Keratinocyte (primary cell): ENCODE data around the gene C1QTNF7. TPM values are rescaled to one million over a fixed set of nuclear protein-coding genes. Genes with fewer than 3 reads are reported as not detected.

ENCODE experiments used
- DNase-seq: peaks from one replicate; pipeline ENCODE4 v3.0.0-alpha.2; 2011; ENCODE audit warnings: low read depth, missing footprints, low spot score
- FAIRE-seq: peaks from 2 replicates; lab custom pipeline; 2011; peaks lifted over from hg19 to GRCh38; lab: Jason Lieb, UNC
- H2AFZ ChIP-seq: 2 replicates; pipeline ENCODE4 v1.6.0; 2012; ENCODE audit warnings: low read length, control low read depth, inconsistent platforms; ENCODE audit not compliant: control insufficient read depth
- H3K27ac ChIP-seq: 2 replicates; pipeline ENCODE4 v1.5.1; 2011; ENCODE audit warnings: low read length; ENCODE audit not compliant: control insufficient read depth, insufficient read depth
- H3K27me3 ChIP-seq: 3 replicates; pipeline ENCODE4 v1.6.0; 2011; ENCODE audit warnings: low read length; ENCODE audit not compliant: control insufficient read depth, insufficient read depth; ENCODE audit errors: extremely low read depth
- H3K36me3 ChIP-seq, 2 experiments: 2 replicates in 1 of 2; 3 replicates in 1 of 2; pipeline ENCODE4 v1.5.1; 2011; ENCODE audit warnings: low read length in 2 of 2, mild to moderate bottlenecking in 1 of 2; ENCODE audit not compliant: control insufficient read depth in 2 of 2, insufficient read depth in 2 of 2; ENCODE audit errors: extremely low read depth in 1 of 2
- H3K4me1 ChIP-seq: 3 replicates; pipeline ENCODE4 v1.5.1; 2011; ENCODE audit warnings: low read length; ENCODE audit not compliant: control insufficient read depth, insufficient read depth; ENCODE audit errors: extremely low read depth
- H3K4me2 ChIP-seq: 3 replicates; pipeline ENCODE4 v1.6.0; 2011; ENCODE audit warnings: low read depth, low read length; ENCODE audit not compliant: control insufficient read depth, insufficient read depth; ENCODE audit errors: extremely low read depth
- H3K4me3 ChIP-seq, 3 experiments: fragments of 200-600 bp in 1 of 3; sonication (generic) in 1 of 3; 2 replicates in 2 of 3; 3 replicates in 1 of 3; pipeline ENCODE4 v1.5.1; 2011 to 2016; ENCODE audit warnings: low read length in 3 of 3, mild to moderate bottlenecking in 3 of 3, control low read depth in 2 of 3, inconsistent platforms in 1 of 3, low read depth in 1 of 3, mixed read lengths in 1 of 3, mixed run types in 1 of 3, moderate library complexity in 1 of 3; ENCODE audit not compliant: control insufficient read depth in 2 of 3, insufficient read depth in 2 of 3; ENCODE audit errors: extremely low read depth in 1 of 3
- H3K79me2 ChIP-seq: 2 replicates; pipeline ENCODE4 v1.6.0; 2012; ENCODE audit warnings: low read length; ENCODE audit not compliant: control insufficient read depth, insufficient read depth
- H3K9ac ChIP-seq: 3 replicates; pipeline ENCODE4 v1.6.0; 2011; ENCODE audit warnings: low read length; ENCODE audit not compliant: control insufficient read depth, insufficient read depth; ENCODE audit errors: extremely low read depth
- H3K9me1 ChIP-seq: 3 replicates; pipeline ENCODE4 v1.6.0; 2011; ENCODE audit warnings: low read length; ENCODE audit not compliant: control insufficient read depth, insufficient read depth; ENCODE audit errors: extremely low read depth
- H3K9me3 ChIP-seq: 2 replicates; pipeline ENCODE4 v1.5.1; 2012; ENCODE audit warnings: low read depth, low read length; ENCODE audit not compliant: control insufficient read depth
- H4K20me1 ChIP-seq: 3 replicates; pipeline ENCODE4 v1.6.0; 2011; ENCODE audit warnings: low read length; ENCODE audit not compliant: control insufficient read depth, insufficient read depth; ENCODE audit errors: extremely low read depth
- EZH2 ChIP-seq: IDR thresholded peaks from one replicate; pipeline ENCODE4 v1.6.1; 2012; ENCODE audit warnings: inconsistent platforms, mild to moderate bottlenecking, low read length, moderate library complexity
- dilution Hi-C: fragments of 300-500 bp; cut with MboI; formaldehyde crosslinking; loops from one replicate; pipeline ENCODE4 v1.7.0; 2020; ENCODE audit warnings: low sequenced_read_pairs; ENCODE audit not compliant: extremely low pct_ligation_motif_present
- polyA plus RNA-seq, 5 experiments: library from polyadenylated mRNA; depleted of rRNA in 3 of 5; stranded (reverse) in 3 of 5; stranded (forward) in 1 of 5; unstranded in 1 of 5; fragments of >200 nt; gene quantifications; 1 replicate in 1 of 5; 2 replicates in 3 of 5; 3 replicates in 1 of 5; pipeline versions ENCODE4 v1.2.1 to v1.2.3, GENCODE V29; 2011 to 2012; ENCODE audit warnings: missing spikeins in 2 of 5, low read depth in 1 of 5, low replicate concordance in 1 of 5
- TF ChIP-seq, protein P1 (sequence below), 3 experiments: IDR thresholded peaks in 1 of 3; conservative IDR thresholded peaks in 1 of 3; optimal IDR thresholded peaks in 1 of 3; 2 replicates in 2 of 3; 3 replicates in 1 of 3; pipeline versions ENCODE3 to v1.5.1; 2011; ENCODE audit warnings: low read length in 3 of 3, mild to moderate bottlenecking in 3 of 3, moderate library complexity in 2 of 3, control low read depth in 1 of 3, inconsistent platforms in 1 of 3; ENCODE audit not compliant: insufficient read depth in 2 of 3; ENCODE audit errors: extremely low read depth in 1 of 3

C1QTNF7 gene
- polyA plus RNA-seq, 1 donor (not counting 4 experiments of a cell fraction or from before 2014, with no cell fraction given), result not detected

DNA sequence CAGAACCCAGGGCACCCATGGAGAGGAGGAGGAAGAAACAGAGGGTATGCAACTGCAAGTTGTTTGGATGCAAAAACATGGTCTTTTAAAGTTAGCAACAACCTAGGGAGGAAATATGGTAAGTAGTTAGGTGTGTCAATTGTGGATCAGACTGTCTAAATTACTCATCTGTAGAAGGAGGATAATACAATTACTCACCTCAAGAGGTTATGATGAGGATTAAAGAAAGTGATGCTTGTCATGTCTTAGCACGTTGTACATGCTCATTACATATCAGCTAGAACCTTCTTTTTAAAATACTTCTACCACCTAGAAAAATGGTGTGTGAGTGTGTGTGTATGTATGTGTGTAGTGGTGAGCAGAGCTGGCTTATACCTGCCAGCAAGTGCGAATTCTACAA lies 2.3 kb upstream of the C1QTNF7 start:
- no peaks in the 10 kb centered on the region for H3K9me3 ChIP-seq
- no peaks in the 10 kb centered on the region for H3K9me1 ChIP-seq
- H3K4me3 ChIP-seq, result no peak overlapping the region
- H2AFZ ChIP-seq, result no peak overlapping the region
- TF ChIP-seq, protein P1, sequence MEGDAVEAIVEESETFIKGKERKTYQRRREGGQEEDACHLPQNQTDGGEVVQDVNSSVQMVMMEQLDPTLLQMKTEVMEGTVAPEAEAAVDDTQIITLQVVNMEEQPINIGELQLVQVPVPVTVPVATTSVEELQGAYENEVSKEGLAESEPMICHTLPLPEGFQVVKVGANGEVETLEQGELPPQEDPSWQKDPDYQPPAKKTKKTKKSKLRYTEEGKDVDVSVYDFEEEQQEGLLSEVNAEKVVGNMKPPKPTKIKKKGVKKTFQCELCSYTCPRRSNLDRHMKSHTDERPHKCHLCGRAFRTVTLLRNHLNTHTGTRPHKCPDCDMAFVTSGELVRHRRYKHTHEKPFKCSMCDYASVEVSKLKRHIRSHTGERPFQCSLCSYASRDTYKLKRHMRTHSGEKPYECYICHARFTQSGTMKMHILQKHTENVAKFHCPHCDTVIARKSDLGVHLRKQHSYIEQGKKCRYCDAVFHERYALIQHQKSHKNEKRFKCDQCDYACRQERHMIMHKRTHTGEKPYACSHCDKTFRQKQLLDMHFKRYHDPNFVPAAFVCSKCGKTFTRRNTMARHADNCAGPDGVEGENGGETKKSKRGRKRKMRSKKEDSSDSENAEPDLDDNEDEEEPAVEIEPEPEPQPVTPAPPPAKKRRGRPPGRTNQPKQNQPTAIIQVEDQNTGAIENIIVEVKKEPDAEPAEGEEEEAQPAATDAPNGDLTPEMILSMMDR (optimal IDR thresholded peaks at IDR 0.05 in 1 of 3, IDR thresholded peaks at IDR 0.05 in 1 of 3, conservative IDR thresholded peaks at IDR 0.05 in 1 of 3; ENCODE audit: extremely low read depth in 1 of 3, insufficient read depth in 2 of 3, low read length in 3 of 3), result no peak
- no peak for TF ChIP-seq EZH2
- no peaks in the 10 kb centered on the region for H3K27me3 ChIP-seq
- no peak overlapping the region for H3K9ac ChIP-seq
- H3K79me2 ChIP-seq, result no peaks in the 10 kb centered on the region
- H3K27ac ChIP-seq, result peak overlapping the region; percentile 22
- DNase-seq (peak; percentile 59), FAIRE-seq (peak; percentile 90)
- H4K20me1 ChIP-seq, result no peaks in the 10 kb centered on the region
- dilution Hi-C loops, result no loop called here
- peaks cover 23% of the 10 kb centered on the region for H3K4me1 ChIP-seq
- H3K36me3 ChIP-seq, result no peaks in the 10 kb centered on the region
- peak overlapping the region; percentile 14 for H3K4me2 ChIP-seq

DNA sequence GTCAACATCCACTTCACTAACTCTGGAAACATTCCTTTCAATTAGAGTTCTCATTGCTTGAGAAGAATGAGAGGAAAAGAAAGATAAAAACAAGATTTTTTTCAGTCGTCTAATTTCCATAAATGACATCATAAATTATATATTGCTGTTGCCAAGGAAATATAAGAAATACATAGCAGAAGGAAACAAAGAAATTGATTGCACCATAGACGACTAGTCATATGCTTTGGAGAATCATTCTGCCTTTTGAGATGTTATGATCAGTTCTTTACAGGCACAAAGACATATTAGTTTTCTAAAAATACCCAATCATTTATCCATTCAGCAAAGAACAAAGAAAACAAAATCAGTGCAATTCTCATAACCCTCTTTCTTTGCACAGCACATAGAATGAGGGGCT lies 672 bp upstream of the C1QTNF7 start:
- peaks cover 23% of the 10 kb centered on the region for H3K4me1 ChIP-seq
- no peak overlapping the region for H2AFZ ChIP-seq
- FAIRE-seq (no peak), DNase-seq (no peak)
- H4K20me1 ChIP-seq, result no peaks in the 10 kb centered on the region
- H3K4me2 ChIP-seq, result no peak overlapping the region
- TF ChIP-seq, protein P1 (optimal IDR thresholded peaks at IDR 0.05 in 1 of 3, IDR thresholded peaks at IDR 0.05 in 1 of 3, conservative IDR thresholded peaks at IDR 0.05 in 1 of 3; ENCODE audit: extremely low read depth in 1 of 3, insufficient read depth in 2 of 3, low read length in 3 of 3), result no peak
- TF ChIP-seq EZH2, result no peak
- H3K27me3 ChIP-seq, result no peaks in the 10 kb centered on the region
- no peak overlapping the region for H3K4me3 ChIP-seq
- H3K27ac ChIP-seq, result no peak overlapping the region
- H3K9me1 ChIP-seq, result no peaks in the 10 kb centered on the region
- no peaks in the 10 kb centered on the region for H3K79me2 ChIP-seq
- H3K36me3 ChIP-seq, result no peaks in the 10 kb centered on the region
- dilution Hi-C loops, result no loop called here
- no peak overlapping the region for H3K9ac ChIP-seq
- no peaks in the 10 kb centered on the region for H3K9me3 ChIP-seq
